K562 (cell line): ENCODE data around the gene NEDD4L. TPM values are rescaled to one million over a fixed set of nuclear protein-coding genes. Genes with fewer than 3 reads are reported as not detected.
A peak's percentile ranks its signal among the peaks of the same experiment; 100 is the strongest.

Experiments used
- ARID2 ChIP-seq: fragments of 450-650 bp; IDR thresholded peaks from 2 replicates; pipeline ENCODE4 v1.6.1; 2017; ENCODE audit warnings: antibody characterized with exemption, mild to moderate bottlenecking
- ARID4B ChIP-seq: sonication (generic); formaldehyde crosslinking; IDR thresholded peaks from 2 replicates; pipeline ENCODE4 v1.8.0; 2022; ENCODE audit warnings: mild to moderate bottlenecking, missing genetic modification reagents
- BMI1 ChIP-seq: fragments of 150-350 bp; IDR thresholded peaks from 2 replicates; pipeline ENCODE4 v1.6.1; 2014; ENCODE audit warnings: low read length
- E4F1 ChIP-seq: fragments of 250-450 bp; sonication (Bioruptor Pico); IDR thresholded peaks from 2 replicates; pipeline ENCODE4 v1.5.0; 2021; ENCODE audit warnings: mild to moderate bottlenecking, borderline replicate concordance
- ETV1 ChIP-seq: fragments of 450-650 bp; conservative IDR thresholded peaks from 2 replicates; pipeline ENCODE4 v1.6.1; 2016; ENCODE audit warnings: missing genetic modification characterization, control low read depth, low read depth, missing compliant biosample characterization
- HMBOX1 ChIP-seq: sonication (generic); IDR thresholded peaks from 2 replicates; pipeline ENCODE4 v1.6.1; 2016
- RERE ChIP-seq: sonication (generic); formaldehyde crosslinking; IDR thresholded peaks from 2 replicates; pipeline ENCODE4 v1.8.0; 2023; ENCODE audit warnings: missing genetic modification reagents, mild to moderate bottlenecking, borderline replicate concordance
- SLC30A9 ChIP-seq: fragments of 250-450 bp; sonication (Bioruptor Pico); IDR thresholded peaks from 2 replicates; pipeline ENCODE4 v1.8.0; 2022; ENCODE audit warnings: mild to moderate bottlenecking, moderate library complexity
- ZC3H11A ChIP-seq: IDR thresholded peaks from 2 replicates; pipeline ENCODE4 v1.6.1; 2012; ENCODE audit warnings: low read depth, low read length, improper control_type of control experiment
- ZNF384 ChIP-seq: IDR thresholded peaks from 2 replicates; pipeline ENCODE4 v1.6.1; 2012; ENCODE audit warnings: low read depth, low read length, improper control_type of control experiment
- polyA plus RNA-seq, 8 experiments: library from polyadenylated mRNA; depleted of rRNA in 4 of 8; stranded (reverse) in 5 of 8; unstranded in 3 of 8; fragments of >200 nt; fragmentation: Nextera tagmentation in 2 of 8; fragmentation: Illumina TruSeq in 1 of 8; extraction: Ambion mirVana in 2 of 8; extraction: Trizol in 1 of 8; gene quantifications; 2 replicates each; pipeline versions ENCODE4 v1.2.1 to v1.2.3, GENCODE V29; 2011 to 2014; ENCODE audit warnings: inconsistent platforms in 1 of 8, missing spikeins in 1 of 8
- total RNA-seq, 7 experiments: library from RNA; depleted of rRNA in 6 of 7; stranded (reverse); fragments of >200 nt in 6 of 7; fragmentation: Illumina TruSeq in 2 of 7; extraction: Trizol in 2 of 7; gene quantifications; 2 replicates each; pipeline versions ENCODE4 v1.2.1 to v1.2.3, GENCODE V29; 2011 to 2021; ENCODE audit warnings: low replicate concordance in 1 of 7
- TF ChIP-seq, protein P1 (sequence below): sonication (generic); formaldehyde crosslinking; IDR thresholded peaks from 2 replicates; pipeline ENCODE4 v1.8.1; 2023; ENCODE audit warnings: mild to moderate bottlenecking, missing genetic modification reagents

The NEDD4L gene
- total and polyA plus RNA-seq, 9 of the 15 experiments (the other 6 are each of a cell fraction or from before 2014, with no cell fraction given) = 8.1 to 33.4 (median 19.9) TPM

DNA sequence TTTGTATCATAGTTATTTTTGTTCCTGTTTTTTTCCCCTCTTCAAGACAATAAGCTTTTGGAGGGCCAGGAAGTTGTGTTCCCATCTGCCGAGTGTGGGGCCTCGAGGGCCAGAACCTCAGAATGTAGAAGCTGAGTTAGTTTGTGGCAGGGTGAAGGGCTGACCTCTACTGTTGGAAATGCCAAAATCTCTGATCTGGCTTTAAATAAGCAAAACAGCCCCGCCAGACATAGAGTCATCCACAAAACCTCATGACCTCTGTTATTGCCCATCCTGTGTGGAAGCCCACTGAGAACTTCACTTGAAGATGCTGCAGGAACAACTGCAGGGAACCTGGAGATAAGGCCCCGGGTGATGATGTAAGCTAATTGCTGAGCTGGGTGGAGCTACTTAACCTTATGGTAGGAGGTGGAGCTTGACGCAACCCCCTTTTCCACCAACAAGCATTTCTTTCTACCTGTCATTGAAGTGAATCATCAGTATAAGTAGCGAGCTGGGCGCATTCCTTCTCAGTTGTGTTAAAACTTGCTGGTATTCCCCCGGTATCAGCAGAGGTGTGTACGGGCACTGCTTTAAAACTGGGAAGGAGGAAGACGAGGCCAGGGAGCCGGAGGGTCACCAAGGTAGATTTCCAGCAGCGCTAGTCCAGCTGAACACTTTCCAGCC is 177.2 kb downstream of the NEDD4L start (continued):
- TF ChIP-seq ARID4B (CRISPR knock-in tag) (no peak), RERE (no peak), HMBOX1 (0 out of 2 replicates have a peak, but pooled peaks have one; percentile 20), ZNF384 (no peak), ARID2 (no peak), SLC30A9 (CRISPR knock-in tag) (no peak), ETV1 (tag) (no peak), BMI1 (no peak), E4F1 (CRISPR knock-in tag) (no peak), ZC3H11A (no peak)
- TF ChIP-seq, protein P1, sequence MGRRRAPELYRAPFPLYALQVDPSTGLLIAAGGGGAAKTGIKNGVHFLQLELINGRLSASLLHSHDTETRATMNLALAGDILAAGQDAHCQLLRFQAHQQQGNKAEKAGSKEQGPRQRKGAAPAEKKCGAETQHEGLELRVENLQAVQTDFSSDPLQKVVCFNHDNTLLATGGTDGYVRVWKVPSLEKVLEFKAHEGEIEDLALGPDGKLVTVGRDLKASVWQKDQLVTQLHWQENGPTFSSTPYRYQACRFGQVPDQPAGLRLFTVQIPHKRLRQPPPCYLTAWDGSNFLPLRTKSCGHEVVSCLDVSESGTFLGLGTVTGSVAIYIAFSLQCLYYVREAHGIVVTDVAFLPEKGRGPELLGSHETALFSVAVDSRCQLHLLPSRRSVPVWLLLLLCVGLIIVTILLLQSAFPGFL = no peak
